SK-N-SH treated with all-trans-retinoic acid at 6 μM for 48 hours (cell line): ENCODE measurements around the gene KIN.

Experiments
- BACH2 ChIP-seq: fragments of 250-450 bp; sonication (Bioruptor Pico); IDR thresholded peaks from 2 replicates; pipeline ENCODE4 v1.9.0; 2021; ENCODE audit warnings: mild to moderate bottlenecking, borderline replicate concordance
- CSDC2 ChIP-seq: fragments of 250-450 bp; sonication (Bioruptor Pico); IDR thresholded peaks from 2 replicates; pipeline ENCODE4 v1.5.0; 2020; ENCODE audit warnings: mild to moderate bottlenecking, moderate library complexity
- GLIS3 ChIP-seq: fragments of 250-450 bp; sonication (Bioruptor Pico); IDR thresholded peaks from 2 replicates; pipeline ENCODE4 v1.5.0; 2020; ENCODE audit warnings: mild to moderate bottlenecking, moderate library complexity
- OSR1 ChIP-seq: fragments of 250-450 bp; sonication (Bioruptor Pico); IDR thresholded peaks from 2 replicates; pipeline ENCODE4 v1.8.0; 2022; ENCODE audit warnings: moderate library complexity, mild to moderate bottlenecking, inconsistent platforms
- PPARA ChIP-seq: fragments of 250-450 bp; sonication (Bioruptor Pico); IDR thresholded peaks from 2 replicates; pipeline ENCODE4 v1.5.0; 2020; ENCODE audit warnings: mild to moderate bottlenecking, borderline replicate concordance
- RARB ChIP-seq: fragments of 250-450 bp; sonication (Bioruptor Pico); IDR thresholded peaks from 2 replicates; pipeline ENCODE4 v1.8.0; 2021; ENCODE audit warnings: mild to moderate bottlenecking, moderate library complexity
- ZFP3 ChIP-seq: fragments of 250-450 bp; sonication (Bioruptor Pico); IDR thresholded peaks from 2 replicates; pipeline ENCODE4 v1.5.0; 2020; ENCODE audit warnings: mild to moderate bottlenecking, moderate library complexity
- ZFP30 ChIP-seq: fragments of 450-650 bp; formaldehyde crosslinking; IDR thresholded peaks from 2 replicates; pipeline ENCODE4 v1.5.0; 2022; ENCODE audit warnings: mild to moderate bottlenecking, moderate library complexity
- ZNF8 ChIP-seq: fragments of 450-650 bp; formaldehyde crosslinking; IDR thresholded peaks from 2 replicates; pipeline ENCODE4 v1.5.0; 2020; ENCODE audit warnings: mild to moderate bottlenecking, moderate library complexity
- TF ChIP-seq, protein P1 (sequence below): fragments of 250-450 bp; sonication (Bioruptor Pico); IDR thresholded peaks from 2 replicates; pipeline ENCODE4 v1.8.0; 2020; ENCODE audit warnings: mild to moderate bottlenecking, moderate library complexity, borderline replicate concordance

- TF ChIP-seq CSDC2, result no peak
- TF ChIP-seq ZFP30 (CRISPR knock-in tag), result no peak
- TF ChIP-seq RARB (CRISPR knock-in tag), result no peak
- TF ChIP-seq ZNF8 (CRISPR knock-in tag), result no peak
- no peak for TF ChIP-seq BACH2
- TF ChIP-seq, protein P1, sequence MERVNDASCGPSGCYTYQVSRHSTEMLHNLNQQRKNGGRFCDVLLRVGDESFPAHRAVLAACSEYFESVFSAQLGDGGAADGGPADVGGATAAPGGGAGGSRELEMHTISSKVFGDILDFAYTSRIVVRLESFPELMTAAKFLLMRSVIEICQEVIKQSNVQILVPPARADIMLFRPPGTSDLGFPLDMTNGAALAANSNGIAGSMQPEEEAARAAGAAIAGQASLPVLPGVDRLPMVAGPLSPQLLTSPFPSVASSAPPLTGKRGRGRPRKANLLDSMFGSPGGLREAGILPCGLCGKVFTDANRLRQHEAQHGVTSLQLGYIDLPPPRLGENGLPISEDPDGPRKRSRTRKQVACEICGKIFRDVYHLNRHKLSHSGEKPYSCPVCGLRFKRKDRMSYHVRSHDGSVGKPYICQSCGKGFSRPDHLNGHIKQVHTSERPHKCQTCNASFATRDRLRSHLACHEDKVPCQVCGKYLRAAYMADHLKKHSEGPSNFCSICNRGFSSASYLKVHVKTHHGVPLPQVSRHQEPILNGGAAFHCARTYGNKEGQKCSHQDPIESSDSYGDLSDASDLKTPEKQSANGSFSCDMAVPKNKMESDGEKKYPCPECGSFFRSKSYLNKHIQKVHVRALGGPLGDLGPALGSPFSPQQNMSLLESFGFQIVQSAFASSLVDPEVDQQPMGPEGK, result no peak
- no peak for TF ChIP-seq OSR1 (CRISPR knock-in tag)
- TF ChIP-seq PPARA (CRISPR knock-in tag), result no peak
- no peak for TF ChIP-seq GLIS3 (CRISPR knock-in tag)
- no peak for TF ChIP-seq ZFP3 (CRISPR knock-in tag)
Measured at GRCh38 chr10:7734821-7735220, 53.0 kb downstream of the KIN start.
